HG03025 (cell line): ENCODE data around the gene CSNK1E.

Experiments
- ATAC-seq: cut with Tn5 transposase; IDR thresholded peaks from one replicate; pipeline ENCODE4 v1.9.1; 2021; ENCODE audit warnings: mild to moderate bottlenecking, moderate library complexity; ENCODE audit not compliant: unreplicated experiment, low FRiP score

Gene CSNK1E

DNA sequence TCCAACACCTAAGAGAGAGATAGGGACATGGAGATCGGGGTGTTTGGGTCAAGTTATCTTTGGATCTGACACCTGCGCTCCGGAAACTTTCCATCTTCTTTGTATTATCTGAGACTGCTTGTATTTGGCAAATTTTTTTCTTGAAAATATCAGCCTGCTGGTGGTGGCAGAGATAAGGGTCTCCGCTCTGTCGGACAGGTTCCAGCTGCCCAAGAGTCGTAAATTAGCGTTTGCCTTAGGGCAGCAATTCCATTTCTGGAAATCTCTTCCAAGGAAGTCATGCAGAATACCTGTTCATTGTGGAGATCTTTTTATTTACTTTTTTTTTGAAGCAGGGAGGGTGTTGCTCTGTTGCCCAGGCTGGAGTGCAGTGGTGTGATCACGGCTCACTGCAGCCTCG, 19.5 kb upstream of the CSNK1E start:
- no peak for ATAC-seq

DNA sequence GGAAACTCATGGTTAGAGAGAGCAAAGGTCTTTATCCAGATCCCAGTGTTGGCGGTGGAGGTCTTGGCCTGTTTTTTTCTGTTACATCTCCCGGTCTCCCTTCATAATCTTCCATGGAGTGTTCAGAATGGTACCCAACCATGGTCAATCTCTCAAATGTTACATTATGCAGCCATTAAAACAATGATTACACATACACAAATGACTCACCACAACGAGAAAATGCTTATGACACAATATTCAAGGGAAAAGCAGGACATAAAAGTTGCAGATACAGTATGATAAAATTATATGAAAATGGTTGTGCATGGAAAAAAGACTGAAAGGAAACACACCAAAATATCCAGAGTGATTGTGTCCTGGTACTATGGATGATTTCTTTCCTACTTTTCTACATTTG, 17.8 kb upstream of the CSNK1E start:
- no peak for ATAC-seq

DNA sequence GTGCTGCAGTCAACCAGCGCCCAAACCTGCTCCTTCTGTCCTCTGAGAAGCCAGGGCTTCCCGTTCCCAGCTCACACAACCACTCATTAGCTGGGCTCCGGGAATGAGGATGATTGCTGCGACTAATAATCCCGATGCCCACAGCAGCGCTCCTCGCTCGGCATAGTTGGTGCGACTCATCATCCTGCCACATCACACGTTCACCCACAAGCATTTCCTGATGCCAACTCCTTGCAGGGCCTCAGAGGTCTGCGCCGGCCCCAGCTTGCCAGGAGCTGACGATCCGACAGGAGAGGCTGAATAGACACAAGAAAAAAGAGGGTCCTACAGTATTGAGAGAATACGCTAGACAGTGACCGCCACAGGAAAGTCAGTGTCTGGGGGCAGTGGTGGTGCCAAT, 10.6 kb upstream of the CSNK1E start:
- ATAC-seq: no peak

DNA sequence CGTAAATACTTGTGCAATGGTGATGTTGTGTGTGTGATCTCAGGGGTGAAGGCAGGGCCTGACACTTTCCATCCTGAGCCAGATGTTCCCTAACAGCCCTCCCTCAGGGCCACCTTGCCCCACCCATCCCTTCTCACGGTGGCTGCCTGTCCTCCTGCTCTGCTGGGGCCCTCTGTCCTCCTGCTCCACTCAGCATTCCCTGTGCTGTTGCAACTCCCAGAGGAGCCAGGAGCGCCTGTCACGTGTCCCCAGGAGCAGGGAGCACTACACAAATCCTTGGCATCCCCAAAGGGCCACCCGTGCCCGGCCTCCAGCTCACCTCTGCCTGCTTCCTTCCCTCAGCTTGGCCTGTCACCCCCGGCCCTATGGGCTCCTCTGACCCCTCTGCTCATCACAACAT, 10.2 kb upstream of the CSNK1E start:
- ATAC-seq: no peak

DNA sequence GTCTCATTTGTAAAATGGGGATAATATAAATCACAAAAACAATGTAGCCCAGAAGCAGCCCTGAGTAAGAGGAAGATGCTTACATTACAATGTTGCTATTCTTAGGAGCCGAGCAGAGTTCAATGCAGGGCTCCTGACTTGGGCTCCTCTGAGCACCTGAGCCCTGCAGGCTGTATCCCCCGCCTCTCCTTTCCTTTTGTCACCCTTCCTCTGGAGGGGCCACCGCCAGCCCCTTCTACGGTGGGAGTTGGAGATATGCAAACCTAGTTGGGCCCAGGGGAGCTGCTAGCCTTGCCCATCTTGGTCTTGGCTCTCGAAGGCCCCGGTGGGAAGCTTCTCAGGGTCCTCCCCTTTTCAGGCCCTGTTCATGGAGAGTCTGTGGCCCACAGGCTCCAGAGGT, 8.4 kb upstream of the CSNK1E start:
- ATAC-seq: no peak

DNA sequence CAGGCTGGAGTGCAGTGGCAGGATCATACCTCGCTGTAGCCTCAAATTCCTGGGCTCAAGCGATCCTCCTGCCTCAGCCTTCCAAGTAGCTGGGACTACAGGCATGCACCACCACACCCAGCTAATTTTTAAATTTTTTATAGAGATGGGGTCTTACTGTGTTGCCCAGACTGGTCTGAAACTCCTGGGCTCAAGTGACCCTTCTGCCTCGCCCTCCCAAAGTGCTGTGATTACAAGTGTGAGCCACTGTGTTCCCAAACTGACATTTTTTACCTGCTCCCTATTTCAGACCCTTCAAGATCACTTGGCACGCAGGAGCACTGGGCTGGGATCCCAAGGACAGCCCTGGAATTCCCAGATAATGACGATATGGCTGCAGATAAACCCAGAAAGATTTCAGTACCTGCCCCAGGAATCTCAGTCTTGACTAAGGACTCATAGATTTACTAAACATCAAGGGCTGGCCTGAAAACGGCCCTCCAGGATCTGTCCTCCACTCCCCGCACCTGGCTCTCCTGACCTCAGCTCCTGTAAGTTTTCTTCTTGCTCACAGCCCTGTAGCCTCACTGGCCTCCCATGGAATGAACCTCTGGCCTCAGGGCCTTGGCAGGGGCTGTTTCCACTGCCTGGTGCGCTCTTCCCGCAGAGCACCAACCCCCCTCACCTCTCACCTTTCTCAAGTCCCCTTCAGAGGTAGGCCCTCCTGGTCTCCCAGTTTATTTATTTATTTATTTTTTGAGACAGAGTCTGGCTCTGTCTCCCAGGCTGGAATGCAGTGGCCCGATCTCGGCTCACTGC, 3.6 kb upstream of the CSNK1E start:
- ATAC-seq: no peak

DNA sequence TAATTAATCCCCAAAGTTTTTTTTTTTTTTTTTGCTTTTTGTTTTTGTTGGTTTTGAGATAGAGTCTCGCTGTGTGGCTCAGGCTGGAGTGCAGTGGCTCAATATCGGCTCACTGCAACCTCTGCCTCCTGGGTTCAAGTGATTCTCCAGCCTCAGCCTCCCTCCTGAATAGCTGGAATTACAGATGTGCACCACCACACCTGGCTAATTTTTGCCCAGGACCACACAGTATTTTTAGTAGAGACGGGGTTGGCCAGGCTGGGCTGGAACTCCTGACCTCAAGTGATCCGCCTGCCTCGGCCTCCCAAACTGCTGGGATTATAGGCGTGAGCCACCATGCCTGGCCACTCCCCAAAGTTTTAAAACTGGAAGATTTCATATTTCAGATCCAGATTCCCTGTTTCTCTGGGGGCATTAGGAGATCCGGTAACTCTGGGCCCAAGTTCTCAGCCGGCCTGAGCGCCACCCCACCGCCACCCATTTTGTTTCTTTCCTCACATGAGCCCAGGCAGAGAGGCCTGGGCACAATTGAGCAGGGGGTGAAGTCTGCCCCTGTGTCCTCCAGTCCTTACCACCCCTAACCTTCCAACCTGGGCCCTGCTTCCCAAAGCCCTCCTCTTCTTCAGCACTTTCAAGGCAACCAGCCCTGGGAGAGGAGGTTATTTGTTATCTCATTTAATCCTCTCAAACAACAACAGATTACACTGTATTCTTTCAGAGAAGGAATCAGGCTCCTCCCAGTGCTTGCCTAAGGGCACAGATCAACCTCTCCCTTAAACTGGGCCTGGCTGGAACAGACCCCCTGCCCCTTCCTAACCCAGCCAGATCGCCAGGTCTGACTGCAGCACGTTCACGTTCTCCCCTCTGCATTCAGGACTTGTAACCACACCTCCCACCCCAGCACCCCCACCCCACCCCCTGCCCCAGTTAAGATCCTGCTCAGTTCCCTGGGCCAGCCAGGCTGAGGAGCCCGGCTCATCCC, 1.9 kb upstream of the CSNK1E start:
- ATAC-seq: no peak

DNA sequence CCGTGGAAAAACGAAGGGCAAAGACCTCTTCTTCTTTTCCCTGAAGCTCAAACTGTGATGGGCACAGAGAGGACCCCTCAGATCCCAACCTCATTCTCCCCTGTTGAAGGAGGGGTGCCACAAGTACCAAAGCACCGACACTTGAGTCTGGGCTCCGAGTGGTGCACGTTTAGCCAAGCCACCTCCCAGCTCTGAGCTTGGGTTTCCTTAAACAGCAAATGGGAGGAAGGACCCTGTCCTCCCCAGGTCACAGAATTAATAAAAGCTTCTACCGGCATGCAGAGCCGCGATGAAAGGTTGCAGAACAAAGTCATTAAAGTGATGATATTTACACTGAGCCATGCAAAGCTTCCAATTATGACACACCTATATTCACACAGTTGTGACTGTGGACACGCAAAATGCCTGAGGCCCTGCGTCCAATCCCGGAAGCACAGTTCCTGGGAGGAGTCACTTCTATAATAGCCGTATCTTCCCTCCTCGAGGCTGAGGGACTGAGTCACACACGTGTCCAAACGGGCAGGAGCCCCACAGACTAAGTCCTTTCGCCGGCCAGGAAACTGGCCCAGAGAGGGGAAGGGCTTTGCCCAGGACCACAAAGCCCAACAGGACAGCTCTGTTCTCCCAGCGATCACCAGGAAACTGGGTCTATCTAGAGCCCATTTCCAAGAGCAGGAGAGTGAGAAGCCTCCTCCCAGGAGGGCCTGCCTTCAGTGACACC, 922 bp upstream of the CSNK1E start:
- no peak for ATAC-seq

DNA sequence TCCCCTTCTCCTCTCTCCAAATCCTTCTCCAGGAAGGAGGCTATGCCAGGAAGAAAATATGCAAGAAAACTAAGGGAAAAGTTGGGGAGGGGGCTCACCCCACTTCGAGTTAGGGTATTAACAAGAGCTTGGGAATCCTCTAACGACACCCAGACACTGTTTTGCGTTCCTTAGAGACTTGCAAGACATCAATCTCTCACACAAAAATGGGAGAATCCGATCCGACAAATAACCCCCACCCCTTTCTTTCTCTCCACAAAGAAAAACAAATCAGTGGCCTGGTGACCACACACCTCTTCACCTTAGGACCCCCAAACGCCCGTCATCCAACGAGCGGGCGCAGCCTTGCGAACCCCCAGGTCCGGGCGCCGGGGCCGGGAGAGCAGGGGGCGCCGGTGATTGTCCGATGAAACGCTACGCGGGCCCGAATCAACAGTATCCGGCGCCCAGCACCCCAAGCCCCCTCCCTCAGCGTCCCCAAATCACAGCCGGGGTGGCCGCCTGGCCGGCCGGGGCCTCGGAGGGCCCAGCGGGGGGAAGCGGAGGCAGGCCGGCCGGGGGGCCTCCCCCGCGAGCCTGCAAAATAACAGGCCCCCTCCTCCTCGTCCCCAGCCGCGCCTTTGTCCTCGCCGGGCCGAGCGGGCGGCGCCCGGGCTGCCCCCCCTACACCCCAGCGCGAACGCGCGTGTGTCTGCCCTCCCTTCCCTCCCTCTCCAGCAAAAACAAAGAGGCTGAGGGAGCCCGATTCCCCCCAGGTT, 690 bp downstream of the CSNK1E start:
- no peak for ATAC-seq

DNA sequence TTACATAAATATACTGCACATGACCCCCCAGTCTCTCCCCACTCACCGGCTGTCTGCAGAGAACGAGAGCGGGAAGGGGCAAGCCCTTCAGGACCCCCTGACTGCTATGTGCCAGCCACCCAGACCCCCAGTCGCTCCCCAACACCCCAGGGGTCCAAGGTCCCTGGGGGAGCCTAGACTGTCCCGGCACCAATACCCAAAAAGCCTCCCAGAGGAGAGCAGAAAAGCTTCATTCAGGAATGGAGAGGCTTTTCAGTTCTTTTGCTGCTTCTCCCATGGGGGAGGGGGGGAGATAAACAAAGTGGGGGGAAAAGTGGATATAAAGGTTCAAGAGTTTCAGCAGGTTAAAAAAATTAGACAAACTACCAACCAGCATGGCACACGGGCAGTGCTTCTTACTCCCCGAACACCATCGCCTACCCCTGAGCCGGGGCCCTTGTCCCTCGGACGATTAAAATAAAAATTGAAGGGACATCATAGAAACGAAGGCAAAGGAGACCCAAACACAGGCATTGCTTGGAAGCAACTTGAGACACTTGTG, 1.3 kb downstream of the CSNK1E start:
- no peak for ATAC-seq

DNA sequence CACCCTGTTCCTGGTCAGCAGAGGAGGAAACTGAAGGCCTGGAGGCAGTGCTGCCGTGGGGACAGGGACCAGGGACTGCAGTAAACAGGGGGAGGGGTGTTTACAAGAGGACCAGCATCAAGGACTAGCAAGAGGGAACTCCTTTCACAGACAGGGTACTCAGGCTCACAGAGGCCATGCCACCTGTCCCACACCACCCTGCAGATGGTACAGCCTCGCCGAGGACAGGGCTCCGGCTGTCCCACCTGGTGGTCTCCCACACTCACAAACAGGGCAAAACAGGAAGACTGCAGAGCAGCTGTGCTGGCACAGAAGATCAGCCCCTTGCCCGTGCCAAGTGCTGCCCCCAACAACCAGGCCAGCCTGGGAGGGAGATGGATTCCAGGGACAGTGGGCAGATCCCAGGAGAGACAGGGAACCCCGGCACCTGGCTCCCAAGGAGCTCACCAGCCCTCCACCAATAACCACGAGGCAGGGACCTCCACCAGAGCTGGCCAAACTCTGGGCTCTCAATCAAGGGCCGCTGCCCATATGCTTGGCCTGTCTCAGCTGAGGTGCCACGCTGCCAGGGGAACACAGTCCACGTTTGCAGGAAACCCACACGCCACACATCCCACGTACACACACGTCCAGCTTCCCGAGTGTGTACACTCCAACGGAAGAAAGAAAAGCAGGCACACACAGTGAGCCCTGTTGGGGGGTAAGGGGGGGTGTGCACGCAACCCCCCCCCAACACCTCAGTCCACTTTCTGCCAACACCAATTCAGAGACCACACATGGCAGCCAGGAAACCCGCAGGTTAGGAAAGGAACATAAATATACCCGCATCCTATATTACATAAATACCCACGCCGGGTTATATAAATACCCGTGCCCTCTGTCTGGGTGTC, 2.1 kb downstream of the CSNK1E start:
- no peak for ATAC-seq

DNA sequence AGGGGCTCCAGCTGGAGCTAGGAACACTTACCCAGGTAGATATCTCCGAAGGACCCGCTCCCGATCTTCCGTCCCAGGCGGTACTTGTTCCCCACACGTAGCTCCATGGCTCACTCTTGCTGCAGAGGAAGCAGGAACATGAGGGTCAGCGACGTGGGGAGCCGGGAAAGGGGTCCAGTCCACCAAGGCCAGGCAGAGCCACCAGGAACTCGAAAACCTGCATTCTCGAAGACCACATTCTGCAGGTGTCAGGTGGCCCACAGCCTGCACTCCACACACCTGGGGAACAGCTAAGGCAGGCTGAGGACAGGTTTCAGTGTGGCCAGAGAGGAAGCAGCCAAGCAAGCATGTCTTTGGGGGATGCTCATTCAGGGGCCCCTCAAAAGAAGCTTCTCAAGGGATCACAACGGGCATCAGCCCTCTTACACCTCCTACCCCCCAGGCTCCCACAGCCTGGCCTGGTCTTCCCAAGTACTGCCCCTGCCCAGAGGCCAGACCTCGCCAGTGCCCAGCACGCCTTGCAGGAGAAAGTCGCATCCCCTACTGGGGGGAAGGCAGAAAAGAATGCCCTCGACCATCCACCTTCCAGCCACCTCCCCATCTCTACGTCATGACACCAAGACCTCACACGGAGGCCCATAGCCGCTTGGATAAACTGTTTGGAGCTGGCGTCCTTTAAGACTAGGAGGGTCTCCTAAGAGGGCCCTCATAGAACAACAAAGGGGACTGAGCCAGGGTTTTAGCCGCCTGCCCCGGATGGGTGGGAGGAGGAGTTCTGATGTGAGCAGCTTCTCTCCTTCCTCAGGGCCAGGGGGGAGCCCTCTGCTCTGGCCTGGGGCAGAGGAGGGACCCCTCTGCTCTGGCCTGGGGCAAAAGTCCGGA, 2.9 kb downstream of the CSNK1E start:
- ATAC-seq: no peak

DNA sequence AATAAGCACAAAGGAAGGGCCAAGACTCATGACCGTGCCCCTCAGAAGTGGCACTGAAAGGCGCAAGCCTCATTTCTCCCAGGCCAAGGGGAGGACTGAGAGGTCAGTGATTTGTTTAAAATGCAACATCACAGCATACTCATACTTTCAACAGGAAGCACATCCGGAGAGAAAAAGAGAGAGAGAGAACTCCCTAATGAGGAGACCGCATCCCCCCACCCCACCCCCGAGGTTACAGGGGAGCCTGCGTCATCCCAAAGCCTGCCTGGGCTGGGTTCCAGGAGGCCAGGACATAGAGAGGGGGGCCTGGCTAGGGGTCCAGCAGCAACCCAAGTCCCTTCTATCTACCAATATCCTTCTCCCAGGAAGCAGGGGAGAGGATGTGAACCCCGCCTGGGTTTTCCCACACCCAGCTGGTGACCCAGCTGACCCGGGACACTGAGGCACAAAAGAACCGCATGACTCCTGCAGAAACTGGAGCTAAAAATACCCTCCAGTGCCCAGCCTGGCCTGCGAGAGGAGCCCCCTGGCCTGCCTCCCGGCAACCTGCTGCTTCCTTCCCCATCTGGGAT, 3.8 kb downstream of the CSNK1E start:
- no peak for ATAC-seq

DNA sequence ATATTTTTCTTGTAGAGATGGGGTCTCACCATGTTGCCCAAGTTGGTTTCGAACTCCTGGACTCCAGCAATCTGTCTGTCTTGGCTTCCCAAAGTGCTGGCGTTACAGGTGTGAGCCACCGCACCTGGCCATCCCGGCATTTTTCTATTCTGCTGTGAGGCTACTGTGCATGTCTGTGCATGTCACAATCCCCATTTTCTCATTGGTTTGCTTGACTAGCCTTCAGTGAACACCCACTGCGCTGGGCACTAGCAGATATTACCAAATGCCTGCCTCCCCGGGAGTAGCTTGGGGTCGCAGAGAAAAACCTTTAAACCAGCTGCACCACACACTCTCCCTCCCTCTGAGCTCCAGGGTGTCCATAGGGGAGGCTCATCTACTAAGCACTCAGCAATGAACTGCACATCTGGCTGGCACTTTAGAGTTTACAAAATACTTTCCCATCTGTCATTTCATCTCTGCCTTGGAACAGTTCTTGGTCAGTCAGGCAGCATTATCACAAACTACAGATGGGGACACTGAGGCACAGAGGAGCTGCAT, 4.9 kb downstream of the CSNK1E start:
- ATAC-seq: no peak

DNA sequence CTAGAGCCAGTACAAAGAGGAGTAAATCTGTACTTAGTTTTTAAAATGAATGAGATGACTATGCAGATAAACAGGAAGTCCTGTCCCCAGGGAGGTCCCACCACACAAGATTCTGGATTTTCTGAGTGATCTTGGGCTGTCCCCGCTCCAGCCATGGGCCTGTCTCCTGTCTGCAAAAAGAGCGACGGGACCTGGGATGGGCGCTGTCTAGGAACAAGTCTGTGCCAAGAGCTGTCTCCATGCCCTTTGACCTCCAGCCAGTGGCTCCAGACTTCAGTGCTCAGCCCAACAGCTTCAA, 6.0 kb downstream of the CSNK1E start:
- ATAC-seq: no peak

DNA sequence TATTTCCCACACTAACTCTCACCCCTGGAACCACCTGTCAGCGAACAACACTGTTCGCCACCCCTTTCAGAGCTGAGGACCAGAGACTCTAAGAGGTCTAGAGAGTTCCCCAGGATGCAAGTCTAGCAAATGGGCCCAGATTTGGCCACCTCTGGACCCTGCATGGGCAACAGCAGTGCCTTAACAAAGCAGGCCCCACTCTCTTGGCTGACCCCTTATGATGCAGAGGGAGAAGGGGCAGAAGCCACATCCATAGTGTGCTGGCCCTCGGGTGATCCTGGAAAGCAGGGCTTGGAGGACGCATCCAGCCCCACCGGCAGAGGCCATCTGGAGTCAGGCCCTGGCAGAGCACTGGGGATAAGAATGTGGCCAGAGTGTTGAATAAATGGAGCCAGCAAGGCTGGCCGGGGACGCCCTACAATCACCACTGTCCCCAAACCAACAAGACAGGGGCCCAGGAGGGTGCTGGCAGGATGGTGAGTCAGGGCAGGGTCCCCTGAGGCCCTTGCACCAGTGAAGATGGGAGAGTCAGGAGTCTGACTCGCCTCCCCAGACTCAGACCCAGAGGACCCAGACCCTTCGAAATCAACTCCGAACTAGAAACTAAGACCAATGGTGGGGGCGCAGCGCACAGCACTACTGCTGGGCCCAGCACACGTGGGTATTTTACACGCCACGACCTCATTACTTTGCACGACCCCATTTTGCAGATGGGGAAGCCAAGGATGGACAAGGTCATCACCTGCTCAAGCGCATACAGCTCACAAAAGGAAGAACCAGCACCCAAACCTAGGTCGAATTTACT, 6.5 kb downstream of the CSNK1E start:
- no peak for ATAC-seq
